Glomerular endothelial cell (primary cell): ENCODE measurements around the gene HHIPL2. TPM values are rescaled to one million over a fixed set of nuclear protein-coding genes. Genes with fewer than 3 reads are reported as not detected.

Source experiments
- total RNA-seq: library from RNA; depleted of rRNA; stranded (reverse); fragments of >200 nt; gene quantifications from 2 replicates; pipeline ENCODE4 v1.2.3, GENCODE V29; 2015

Gene HHIPL2
- total RNA-seq, 1 donor from 2014 or later = not detected

Other genes starting within 250 kb of the HHIPL2 start
- gene TAF1A, start 41.8 kb upstream of the HHIPL2 start, total RNA-seq = 3.5 and 3.6 TPM in 2 replicates
- 35.4 and 38.7 TPM in 2 replicates for gene MIA3, start 70.0 kb upstream of the HHIPL2 start, total RNA-seq
- gene AIDA, start 164.4 kb upstream of the HHIPL2 start, total RNA-seq = 62.6 and 72.3 TPM in 2 replicates
- 34.8 and 50.8 TPM in 2 replicates for gene BROX, start 164.5 kb upstream of the HHIPL2 start, total RNA-seq
- gene FAM177B, start 189.1 kb upstream of the HHIPL2 start, total RNA-seq = not detected in 2 replicates